Right kidney (tissue), 9 donors: ENCODE data around the gene CLGN.
A peak's percentile ranks its signal among the peaks of the same experiment; 100 is the strongest.
"Not testable (repeated sequence)": the region's sequence is repeated elsewhere in the genome, so short reads cannot be mapped to it uniquely, and the experiment has no call there.

Source experiments
- DNase-seq: peaks from one replicate; pipeline ENCODE4 v3.0.0-alpha.2; 2016
- long read RNA-seq, 8 donors: transcript quantifications; one replicate each; lab custom pipeline, GENCODE V29; 2026

Gene CLGN
- long read RNA-seq, donor 1: 0 reads
- long read RNA-seq, donor 2, partial matches to known transcripts: 0 of 1 reads
- long read RNA-seq, donor 2, other reads (novel, unspliced or antisense): 0 of 1 reads
- long read RNA-seq, donor 3: 0 reads
- long read RNA-seq, donor 4, partial matches to known transcripts: 0 of 1 reads
- long read RNA-seq, donor 4, other reads (novel, unspliced or antisense): 0 of 1 reads
- long read RNA-seq, donor 5: 0 reads
- long read RNA-seq, donor 6: 0 reads
- long read RNA-seq, donor 7: 0 reads
- long read RNA-seq, donor 8: 0 reads

DNA sequence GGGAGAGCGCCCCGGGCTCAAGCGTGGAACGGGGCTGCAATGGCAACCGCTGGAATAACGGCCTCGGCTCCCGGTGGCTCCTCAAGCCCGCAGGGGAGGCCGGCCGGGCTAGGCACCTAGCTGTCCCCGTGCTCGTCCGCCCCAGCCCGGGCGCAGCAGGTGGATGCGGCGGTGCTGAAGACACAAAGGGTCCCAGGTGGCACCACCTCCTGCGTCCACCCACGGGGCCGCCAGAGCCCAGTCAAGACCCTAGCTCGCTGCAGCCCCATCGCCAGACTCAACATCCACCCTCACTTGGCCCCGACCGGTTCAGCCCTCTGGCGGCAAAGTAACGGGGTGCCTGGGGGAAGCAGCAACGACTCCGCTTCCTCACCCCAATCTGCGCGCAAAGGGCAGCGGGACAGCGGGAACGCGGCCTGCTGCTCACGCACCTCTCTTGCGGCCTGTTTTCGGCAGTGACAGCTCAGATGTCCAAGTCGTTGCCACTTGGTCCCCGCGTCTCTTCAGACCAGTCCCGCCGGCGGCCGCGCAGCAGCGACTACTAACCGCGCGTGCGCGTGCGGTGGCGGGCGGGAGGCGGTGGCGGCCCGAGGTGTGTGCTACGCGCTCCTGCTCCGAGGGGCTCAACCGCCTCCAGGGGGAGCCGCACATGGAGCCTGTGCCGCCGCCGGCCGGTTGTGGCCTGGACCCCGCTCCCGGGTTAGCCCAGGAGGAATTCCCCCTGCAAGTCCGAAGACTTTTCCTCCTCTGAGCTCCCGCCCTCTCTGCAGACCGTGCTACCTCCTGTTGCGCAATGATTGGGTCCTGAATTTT, at the start of gene CLGN:
Gene CLGN, minus strand, starts transcription at position 543 of the 813 bp plus-strand sequence. CDS start 14,570 bp downstream, outside the sequence.
- DNase-seq: peak; percentile 96

- no peak for DNase-seq
Measured at GRCh38 chr4:140472156-140472555, 44.7 kb upstream of the CLGN start.

- peak; percentile 58 for DNase-seq
Measured at GRCh38 chr4:140469791-140470733, 42.6 kb upstream of the CLGN start.

DNA sequence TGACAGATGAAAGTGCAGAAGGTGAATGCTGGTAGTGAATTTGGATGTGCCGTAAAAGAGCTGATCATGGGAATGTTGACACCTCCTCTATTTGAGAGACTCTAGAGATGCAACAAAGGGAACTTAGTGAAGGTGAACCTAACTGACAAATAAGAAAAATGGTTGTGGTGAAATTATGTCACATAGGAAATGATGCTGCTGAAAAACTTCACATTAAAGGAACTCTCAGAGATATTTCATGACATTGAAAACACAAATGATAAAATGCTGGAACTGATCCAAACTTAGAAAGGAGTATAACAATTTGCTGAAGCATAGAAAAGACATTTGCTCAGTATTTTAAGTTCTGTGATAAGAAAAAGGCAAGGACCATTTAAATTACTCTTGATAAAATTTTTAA, 38.7 kb upstream of the CLGN start:
- no peak for DNase-seq

- DNase-seq: no peak
Measured at GRCh38 chr4:140463614-140464013, 36.2 kb upstream of the CLGN start.

- DNase-seq: no peak
Measured at GRCh38 chr4:140463182-140463581, 35.7 kb upstream of the CLGN start.

GRCh38 chr4:140450352-140450751, 22.9 kb upstream of the CLGN start:
- no peak for DNase-seq

GRCh38 chr4:140448830-140449229, 21.4 kb upstream of the CLGN start:
- DNase-seq: no peak

- DNase-seq: no peak
Measured at GRCh38 chr4:140448162-140448561, 20.7 kb upstream of the CLGN start.

DNA sequence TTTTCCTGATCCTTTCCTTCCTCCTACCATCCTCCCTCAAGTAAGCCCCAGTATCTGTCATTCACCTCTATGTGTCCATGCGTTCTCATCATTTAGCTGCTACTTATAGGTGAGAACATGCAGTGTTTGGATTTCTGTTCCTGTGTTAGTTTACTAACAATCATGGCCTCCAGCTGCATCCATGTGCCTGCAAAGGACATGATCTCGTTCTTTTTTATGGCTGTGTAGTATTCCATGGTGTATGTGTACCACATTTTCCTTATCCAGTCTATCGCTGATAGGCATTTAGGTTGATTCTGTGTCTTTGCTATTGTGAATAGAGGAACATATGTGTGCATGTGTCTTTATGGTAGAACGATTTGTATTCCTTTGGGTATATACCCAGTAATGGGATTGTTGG, 16.9 kb upstream of the CLGN start:
- DNase-seq: not testable (repeated sequence)

GRCh38 chr4:140439644-140440142, 12.2 kb upstream of the CLGN start:
- no peak for DNase-seq

GRCh38 chr4:140427919-140428471, 547 bp upstream of the CLGN start:
- DNase-seq: no peak

GRCh38 chr4:140426610-140427105, 790 bp downstream of the CLGN start:
- no peak for DNase-seq

DNA sequence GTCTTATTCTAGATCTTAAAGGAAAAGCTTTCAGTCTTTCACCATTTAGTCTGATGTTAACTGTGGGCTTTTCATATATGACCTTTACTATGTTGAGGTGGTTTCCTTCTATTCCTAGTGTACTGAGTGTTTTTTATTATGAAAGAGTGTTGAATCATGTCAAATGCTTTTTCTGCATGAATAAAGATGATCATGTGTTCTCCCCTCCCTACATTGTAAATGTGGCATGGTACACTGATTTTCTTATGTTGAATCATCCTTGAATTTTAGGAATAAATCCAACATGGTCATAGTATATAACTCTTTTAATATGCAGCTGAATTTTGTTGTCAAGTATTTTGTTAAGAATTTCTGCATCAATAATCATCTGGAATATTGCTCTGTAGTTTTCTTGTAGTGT, 4.3 kb downstream of the CLGN start:
- DNase-seq: no peak

GRCh38 chr4:140413130-140413969, 14.1 kb downstream of the CLGN start:
- not testable (repeated sequence) for DNase-seq

DNA sequence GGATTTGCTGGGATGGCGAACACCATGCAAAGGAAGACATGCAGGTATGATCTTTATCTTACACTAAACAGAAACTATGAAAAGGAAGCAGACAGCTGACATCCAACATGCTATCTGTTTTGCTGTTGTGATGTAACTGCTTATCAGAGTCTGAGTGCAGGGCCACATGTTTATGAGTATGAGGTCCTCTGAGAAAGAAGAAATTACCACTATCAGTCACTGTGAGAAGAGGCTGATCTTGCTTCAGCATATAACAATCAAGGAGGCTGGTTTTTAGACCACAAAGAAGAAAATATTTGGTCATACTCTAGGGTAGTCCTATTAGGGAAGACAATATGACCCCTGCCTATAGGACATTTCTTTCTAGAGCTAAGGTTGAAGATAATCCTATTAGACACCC, 18.5 kb downstream of the CLGN start:
- no peak for DNase-seq

DNA sequence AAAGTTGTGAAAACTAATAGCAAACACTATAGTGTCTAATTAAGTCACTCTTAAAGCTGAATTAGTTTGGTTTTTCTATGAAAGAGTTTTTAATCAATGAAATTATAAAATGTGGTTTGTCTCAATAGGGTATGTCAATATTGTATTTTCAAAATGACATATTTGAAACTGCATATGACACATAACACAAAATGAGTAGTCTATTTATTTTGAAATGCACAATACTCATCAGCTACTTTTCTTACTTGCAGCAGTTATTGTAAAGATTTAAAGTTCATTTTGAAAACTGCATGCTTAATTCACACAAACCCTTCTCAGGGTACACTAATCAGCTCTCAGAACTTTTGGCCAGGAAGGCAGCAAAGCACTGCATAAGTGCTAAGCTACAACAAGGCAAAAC, 21.2 kb downstream of the CLGN start:
- no peak for DNase-seq

DNA sequence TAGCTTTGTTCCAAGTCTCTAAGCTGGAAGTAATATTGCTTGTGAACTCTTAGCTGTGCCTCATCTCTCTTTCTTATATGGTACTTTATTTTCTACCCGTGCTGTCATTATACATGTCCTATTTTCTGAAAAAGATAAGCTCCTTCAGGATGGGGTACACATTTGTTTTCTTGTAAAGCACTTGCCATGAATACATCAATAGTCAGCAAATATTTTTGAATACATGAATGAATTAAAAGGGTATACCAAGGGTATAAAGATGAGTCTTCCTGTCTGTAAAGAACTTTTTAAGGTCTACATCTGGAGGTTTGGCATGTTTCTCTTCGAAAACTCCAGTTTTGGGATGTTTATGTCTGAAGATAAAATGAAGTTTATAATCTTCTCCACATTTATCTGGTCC, 27.3 kb downstream of the CLGN start:
- no peak for DNase-seq

GRCh38 chr4:140395668-140396067, 31.8 kb downstream of the CLGN start:
- DNase-seq: no peak

DNA sequence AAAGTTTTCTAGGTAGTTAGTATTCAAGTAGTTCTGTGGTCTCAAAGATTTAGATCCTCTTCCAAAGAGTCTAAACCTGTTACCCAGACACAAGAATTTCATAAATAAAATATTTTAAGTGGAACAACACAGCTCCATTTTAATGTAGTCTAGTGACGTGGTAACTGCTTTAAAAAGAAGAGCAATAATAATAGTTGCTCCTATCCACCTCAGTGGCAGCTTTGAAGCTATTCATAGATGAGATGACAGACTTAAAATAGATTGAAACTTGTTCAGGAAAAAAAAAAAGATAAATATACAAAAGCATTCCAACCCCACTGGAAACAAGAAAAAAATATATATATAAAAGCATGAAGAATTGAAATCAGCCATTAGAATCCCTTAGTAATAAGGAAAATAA, 39.4 kb downstream of the CLGN start:
- DNase-seq: no peak

GRCh38 chr4:140382732-140383131, 44.7 kb downstream of the CLGN start:
- DNase-seq: no peak
